Cortex of kidney (tissue), 1 donor: ENCODE results near the gene ZNRD2.

Source experiments
- DNase-seq: peaks from one replicate; lab custom pipeline; 2025; lab: John Stamatoyannopoulos, UW

ZNRD2 gene

GRCh38 chr11:65610404-65610803, 40.1 kb downstream of the ZNRD2 start:
- no peak for DNase-seq

- DNase-seq: no peak
These were observed 40.9 kb downstream of the ZNRD2 start for GRCh38 chr11:65611028-65611757.

GRCh38 chr11:65611758-65612603, 41.7 kb downstream of the ZNRD2 start:
- no peak for DNase-seq

- DNase-seq: no peak
These were observed 42.4 kb downstream of the ZNRD2 start for GRCh38 chr11:65612691-65613090.

- no peak for DNase-seq
These were observed 43.0 kb downstream of the ZNRD2 start for GRCh38 chr11:65613091-65613928.

- peak; percentile 89 for DNase-seq
These were observed 45.1 kb downstream of the ZNRD2 start, which contains the start of gene PCNX3 for GRCh38 chr11:65615229-65615949. PCNX3 (plus strand) TSS chr11:65615776; CDS start chr11:65616312, 536 bp downstream.

- DNase-seq: no peak
These were observed 45.8 kb downstream of the ZNRD2 start for GRCh38 chr11:65615950-65616574.

GRCh38 chr11:65616575-65617001, 46.3 kb downstream of the ZNRD2 start:
- DNase-seq: no peak

GRCh38 chr11:65617136-65617850, 47.0 kb downstream of the ZNRD2 start:
- DNase-seq: no peak

GRCh38 chr11:65617990-65618751, 47.9 kb downstream of the ZNRD2 start:
- no peak for DNase-seq

GRCh38 chr11:65618763-65619162, 48.5 kb downstream of the ZNRD2 start:
- DNase-seq: no peak

GRCh38 chr11:65619281-65619928, 49.1 kb downstream of the ZNRD2 start:
- DNase-seq: no peak

- no peak for DNase-seq
These were observed 50.4 kb downstream of the ZNRD2 start for GRCh38 chr11:65620666-65621065.

- no peak for DNase-seq
These were observed 51.2 kb downstream of the ZNRD2 start for GRCh38 chr11:65621460-65621859.
